LHCN-M2 (cell line): ENCODE results near the gene CD22. TPM values are rescaled to one million over a fixed set of nuclear protein-coding genes. Genes with fewer than 3 reads are reported as not detected.

ENCODE experiments used
- DNase-seq: peaks from one replicate; pipeline ENCODE4 v3.0.0-alpha.2; 2012; ENCODE audit warnings: low read depth
- total RNA-seq: library from RNA; depleted of rRNA; stranded (reverse); fragments of >200 nt; gene quantifications from 2 replicates; pipeline ENCODE4 v1.2.3, GENCODE V29; 2014; rRNA removed

The CD22 gene
- total RNA-seq, 1 experiment from 2014 or later = 2.2 TPM

GRCh38 chr19:35381318-35381717 is 52.3 kb downstream of the CD22 start:
- DNase-seq = no peak

DNA sequence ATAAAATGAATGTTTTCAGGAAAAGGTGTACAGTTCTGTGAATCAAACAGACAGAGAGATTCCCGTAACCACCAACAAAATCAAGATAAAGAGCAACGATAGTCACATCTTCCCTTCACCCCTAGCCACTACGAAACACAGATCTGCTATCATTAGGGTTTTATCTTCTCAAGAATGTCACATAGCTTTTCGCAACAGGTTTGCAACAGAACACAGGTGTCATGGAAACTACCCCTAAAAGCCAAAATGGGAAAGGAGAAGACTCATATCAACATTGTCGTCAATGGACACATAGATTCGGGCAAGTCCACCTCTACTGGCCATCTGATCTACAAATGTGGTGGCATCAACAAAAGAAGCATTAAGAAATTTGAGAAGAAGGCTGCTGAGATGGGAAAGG is 52.9 kb downstream of the CD22 start:
- no peak for DNase-seq

DNA sequence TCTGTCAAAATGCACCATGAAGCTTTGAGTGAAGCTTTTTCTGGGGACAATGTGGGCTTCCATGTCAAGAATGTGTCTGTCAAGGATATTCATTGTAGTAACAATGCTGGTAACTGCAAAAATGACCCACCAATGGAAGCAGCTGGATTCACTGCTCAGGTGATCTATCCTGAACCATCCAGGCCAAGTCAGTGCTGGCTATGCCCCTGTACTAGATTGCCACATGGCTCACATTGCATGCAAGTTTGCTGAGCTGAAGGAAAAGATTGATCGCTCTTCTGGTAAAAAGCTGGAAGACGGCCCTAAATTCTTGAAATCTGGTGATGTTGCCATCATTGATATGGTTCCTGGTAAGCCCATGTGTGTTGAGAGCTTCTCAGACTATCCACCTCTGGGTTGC is 54.5 kb downstream of the CD22 start:
- DNase-seq = no peak

DNA sequence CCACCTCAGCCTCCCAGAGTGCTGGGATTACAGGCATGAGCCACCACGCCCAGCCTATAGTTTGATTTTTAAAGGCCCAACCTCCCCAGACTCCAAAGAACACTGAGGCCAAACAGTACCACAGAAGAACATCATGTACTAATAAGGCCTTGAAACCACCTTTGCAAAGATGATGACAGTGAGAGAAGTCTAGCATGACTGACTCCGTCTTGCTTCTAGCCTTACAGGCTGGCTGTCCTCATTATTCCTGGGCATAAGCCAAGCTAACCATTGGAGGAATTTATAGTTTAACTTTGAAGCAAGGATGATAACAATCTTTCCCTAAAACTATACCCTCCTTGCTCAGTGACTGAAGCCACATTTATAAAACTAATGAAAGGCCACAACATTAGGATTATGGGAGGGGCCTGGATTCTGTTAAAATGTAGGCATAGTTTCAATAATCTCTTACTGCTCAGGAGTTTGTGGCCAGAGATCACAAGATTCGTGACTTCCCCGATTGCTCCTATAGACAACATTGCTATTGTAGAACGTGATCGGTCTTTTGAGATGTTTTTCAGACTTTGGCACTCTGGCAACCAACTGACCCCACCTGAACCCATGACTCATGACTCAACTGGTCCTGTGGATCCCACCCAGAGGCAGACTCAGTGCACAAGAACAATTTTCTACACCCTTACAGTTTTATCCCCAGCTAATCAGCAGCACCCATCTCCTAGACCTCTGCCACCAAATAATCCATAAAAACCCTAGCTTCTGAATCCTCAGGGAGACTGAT is 59.5 kb downstream of the CD22 start:
- no peak for DNase-seq

DNA sequence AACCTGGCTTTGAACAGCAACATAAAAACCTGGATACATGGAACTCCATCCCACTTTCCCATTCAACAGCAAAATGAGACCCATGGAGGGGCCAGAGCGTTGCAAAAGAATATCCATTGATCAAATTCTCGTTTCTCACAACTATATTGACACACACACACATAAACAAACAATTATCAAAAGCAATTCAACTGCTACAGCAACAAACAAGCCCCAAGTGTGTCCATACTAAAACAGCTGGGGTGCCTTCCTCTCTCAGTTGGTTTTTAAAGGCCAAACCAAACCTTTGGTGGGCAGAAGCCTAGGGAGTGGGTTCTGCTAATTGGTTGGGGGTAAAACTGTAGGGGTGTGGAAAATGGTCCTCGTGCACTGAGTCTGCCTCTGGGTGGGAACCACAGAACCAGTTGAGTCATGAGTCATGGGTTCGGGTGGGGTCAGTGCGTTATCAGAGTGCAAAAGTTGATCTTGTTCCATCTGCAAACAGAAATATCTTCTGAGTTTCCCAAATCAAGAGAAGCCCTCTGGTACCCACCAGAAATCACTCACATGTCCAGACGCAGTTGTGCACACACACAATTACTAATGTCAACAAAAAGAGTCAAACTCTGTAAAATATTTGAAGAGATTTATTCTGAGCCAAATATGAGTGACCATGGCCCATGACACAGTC is 60.3 kb downstream of the CD22 start:
- no peak for DNase-seq

DNA sequence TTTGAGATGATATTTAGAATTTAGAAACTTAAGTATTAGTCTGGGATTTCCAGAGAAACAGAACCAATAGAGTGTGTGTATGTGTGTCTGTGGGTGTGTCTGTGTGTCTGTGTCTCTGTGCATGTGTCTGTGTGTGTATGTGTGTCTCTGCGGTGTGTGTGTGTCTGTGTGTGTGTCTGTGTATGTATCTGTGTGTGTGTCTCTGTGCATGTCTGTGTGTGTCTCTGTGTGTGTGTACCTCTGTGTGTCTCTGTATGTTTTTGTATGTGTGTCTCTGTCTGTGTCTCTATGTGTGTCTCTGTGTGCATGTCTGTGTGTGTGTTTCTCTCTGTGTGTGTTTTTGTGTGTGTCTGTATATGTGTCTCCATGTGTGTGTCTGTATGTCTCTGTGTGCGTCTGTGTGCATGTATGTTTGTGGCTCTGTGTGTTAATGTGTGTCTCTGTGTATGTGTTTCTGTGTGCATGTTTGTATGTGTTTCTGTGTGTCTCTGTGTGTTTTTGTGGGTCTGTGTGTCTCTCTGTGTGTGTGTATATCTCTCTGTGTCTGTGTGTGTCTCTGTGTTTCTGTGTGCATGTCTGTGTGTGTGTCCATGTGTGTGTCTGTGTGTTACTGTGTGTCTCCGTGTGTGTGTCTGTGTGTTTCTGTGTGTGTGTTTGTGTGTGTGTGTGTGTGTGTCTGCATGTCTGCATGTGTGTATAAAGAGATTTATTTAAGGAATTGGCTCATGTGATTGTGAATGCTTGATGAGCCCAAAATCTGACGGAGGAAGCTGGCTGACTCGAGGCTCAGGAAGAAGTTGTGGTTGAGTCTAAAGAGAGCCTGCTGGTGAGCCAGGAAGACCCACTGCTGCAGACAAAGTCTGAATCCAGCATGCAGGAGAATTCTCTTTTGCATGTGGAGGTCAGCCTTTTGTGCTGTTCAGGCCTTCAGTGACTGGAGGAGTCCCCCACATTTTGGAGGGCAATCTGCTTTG is 64.0 kb downstream of the CD22 start:
- DNase-seq = no peak

DNA sequence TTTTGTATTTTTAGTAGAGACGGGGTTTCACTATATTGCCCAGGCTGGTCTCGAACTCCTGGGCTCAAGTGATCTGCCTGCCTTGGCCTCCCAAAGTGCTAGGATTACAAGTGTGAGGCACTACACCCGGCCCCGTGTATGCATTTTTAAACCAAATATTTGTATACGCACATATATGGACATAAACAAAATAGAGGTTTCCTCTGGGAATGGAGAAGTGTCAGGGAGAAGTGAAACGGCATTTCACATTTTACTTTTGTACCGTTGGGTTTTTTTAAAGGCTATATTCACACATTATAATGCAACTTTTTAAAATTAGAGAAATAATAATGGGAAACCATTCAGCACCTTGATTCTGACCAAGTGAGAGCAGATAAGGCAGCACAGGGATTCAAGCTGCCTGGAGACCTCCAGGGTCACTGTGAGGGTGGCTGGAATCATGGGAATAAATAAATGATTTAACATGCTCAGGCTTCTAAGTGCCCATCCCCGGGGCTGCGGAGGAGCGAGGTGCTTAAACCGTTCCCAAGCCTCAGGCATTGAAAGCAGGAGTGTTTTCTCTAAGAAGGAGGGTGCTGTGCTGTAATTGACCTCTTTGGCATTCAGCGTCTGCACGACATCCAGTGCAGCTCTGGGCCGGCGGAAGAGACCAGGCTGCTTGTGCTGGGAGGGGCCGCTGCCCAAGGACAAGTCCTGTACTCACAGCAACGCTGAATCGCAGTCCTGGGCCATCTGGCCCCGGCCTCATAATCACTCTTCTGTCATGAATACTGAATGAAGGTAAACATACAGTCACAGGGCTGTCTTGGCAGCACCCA is 66.6 kb downstream of the CD22 start:
- no peak for DNase-seq

- no peak for DNase-seq
Measured at GRCh38 chr19:35396240-35396885, 67.4 kb downstream of the CD22 start.

Other genes with a start within 250 kb of the CD22 start
- gene FXYD3, start 213.4 kb upstream of the CD22 start, total RNA-seq = not detected in 2 replicates
- not detected in 2 replicates for gene LGI4, start 194.1 kb upstream of the CD22 start, total RNA-seq
- not detected in 2 replicates for gene FXYD1, start 190.4 kb upstream of the CD22 start, total RNA-seq
- gene FXYD7, start 185.9 kb upstream of the CD22 start, total RNA-seq = not detected in 2 replicates
- 82.0 and 89.8 TPM in 2 replicates for gene FXYD5, start 174.5 kb upstream of the CD22 start, total RNA-seq
- not detected in 2 replicates for gene FAM187B, start 100.4 kb upstream of the CD22 start, total RNA-seq
- gene LSR, start 80.2 kb upstream of the CD22 start, total RNA-seq = 1.7 and 2.6 TPM in 2 replicates
- 82.3 and 86.1 TPM in 2 replicates for gene USF2, start 60.2 kb upstream of the CD22 start, total RNA-seq
- not detected in 2 replicates for gene HAMP, start 46.7 kb upstream of the CD22 start, total RNA-seq
- gene MAG, start 37.0 kb upstream of the CD22 start, total RNA-seq = not detected in 2 replicates
- not detected in 2 replicates for gene FFAR1, start 18.7 kb downstream of the CD22 start, total RNA-seq
- gene FFAR3, start 29.3 kb downstream of the CD22 start, total RNA-seq = not detected in 2 replicates
- gene GPR42, start 41.9 kb downstream of the CD22 start, total RNA-seq = not detected in 2 replicates
- not detected in 2 replicates for gene FFAR2, start 119.1 kb downstream of the CD22 start, total RNA-seq
- not detected in 2 replicates for gene KRTDAP, start 161.3 kb downstream of the CD22 start, total RNA-seq
- 0.29 and 1.1 TPM in 2 replicates for gene DMKN, start 184.5 kb downstream of the CD22 start, total RNA-seq
- 0.77 TPM in 1 of 2 replicates, not detected in the other for gene SBSN, start 199.1 kb downstream of the CD22 start, total RNA-seq
- not detected in 2 replicates for gene GAPDHS, start 204.3 kb downstream of the CD22 start, total RNA-seq
- gene TMEM147, start 216.4 kb downstream of the CD22 start, total RNA-seq = 106 and 114 TPM in 2 replicates
- not detected in 2 replicates for gene ATP4A, start 234.5 kb downstream of the CD22 start, total RNA-seq